GM12878 (cell line): ENCODE data around the gene GMDS. TPM values are rescaled to one million over a fixed set of nuclear protein-coding genes. Genes with fewer than 3 reads are reported as not detected.

Source experiments
- ATAC-seq: fragments of 200-7000 bp; cut with Tn5 transposase; 3 replicates; pipeline ENCODE4 v1.9.1; 2020; ENCODE audit warnings: mild to moderate bottlenecking, moderate library complexity
- BruUV-seq: library from RNA; stranded (reverse); fragments of 400-500 nt; replicated peaks from 2 replicates; lab custom pipeline; 2021; lab: Mats Ljungman, UMichigan
- CTCF ChIA-PET: fragments of 300-600 bp; sonication (Branson Sonifier 250); formaldehyde crosslinking; extraction: SDS; loops from one replicate; lab custom pipeline; 2021; ENCODE audit warnings: inconsistent platforms; lab: Yijun Ruan, JAX
- POLR2A ChIA-PET: fragments of 350-600 bp; formaldehyde crosslinking; extraction: SDS; loops from one replicate; lab custom pipeline; 2021; ENCODE audit warnings: inconsistent platforms; lab: Charles Lee
- RAD21 ChIA-PET: fragments of 300-600 bp; sonication (Branson Sonifier 250); formaldehyde crosslinking; loops from one replicate; lab custom pipeline; 2023; ENCODE audit warnings: antibody characterized with exemption; ENCODE audit not compliant: unreplicated experiment; lab: Charles Lee
- SMC1A ChIA-PET: fragments of 300-600 bp; sonication (Branson Sonifier 250); formaldehyde crosslinking; loops from one replicate; lab custom pipeline; 2023; ENCODE audit not compliant: unreplicated experiment, uncharacterized antibody; lab: Charles Lee
- DNase-seq: peaks from one replicate; pipeline ENCODE4 v3.0.0-alpha.2; 2011; ENCODE audit warnings: low read depth, low spot score
- FAIRE-seq: peaks from 3 replicates; lab custom pipeline; 2011; peaks lifted over from hg19 to GRCh38; lab: Jason Lieb, UNC
- H2AFZ ChIP-seq: 2 replicates; pipeline ENCODE4 v1.6.0; 2011; ENCODE audit warnings: low read depth, low read length, control low read depth; ENCODE audit not compliant: control insufficient read depth
- H3K27ac ChIP-seq: 2 replicates; pipeline ENCODE4 v1.5.1; 2011; ENCODE audit warnings: control low read depth; ENCODE audit not compliant: control insufficient read depth, insufficient read depth
- H3K27me3 ChIP-seq, 2 experiments: replicated peaks in 1 of 2; 2 replicates each; pipeline versions ENCODE4 v1.6.0 to v1.6.1; 2011; ENCODE audit warnings: low read length in 1 of 2; ENCODE audit not compliant: control insufficient read depth in 2 of 2, insufficient read depth in 2 of 2
- H3K36me3 ChIP-seq, 2 experiments: 2 replicates each; pipeline ENCODE4 v1.5.1; 2011; ENCODE audit warnings: low read length in 1 of 2; ENCODE audit not compliant: control insufficient read depth in 2 of 2, insufficient read depth in 2 of 2
- H3K4me1 ChIP-seq: 2 replicates; pipeline ENCODE4 v1.6.1; 2011; ENCODE audit warnings: mild to moderate bottlenecking, low read length, moderate library complexity, mixed read lengths; ENCODE audit not compliant: control insufficient read depth, insufficient read depth
- H3K4me2 ChIP-seq: 2 replicates; pipeline ENCODE4 v1.6.0; 2011; ENCODE audit warnings: control low read depth; ENCODE audit not compliant: control insufficient read depth, insufficient read depth
- H3K4me3 ChIP-seq: fragments of 200-600 bp; sonication (generic); 2 replicates; pipeline ENCODE4 v1.5.1; 2016
- H3K79me2 ChIP-seq: 2 replicates; pipeline ENCODE4 v1.6.0; 2011; ENCODE audit warnings: low read length; ENCODE audit not compliant: control insufficient read depth, insufficient read depth
- H3K9ac ChIP-seq: 2 replicates; pipeline ENCODE4 v1.8.0; 2011; ENCODE audit warnings: low read length, control low read depth, mixed read lengths; ENCODE audit not compliant: control insufficient read depth, insufficient read depth
- H3K9me3 ChIP-seq: replicated peaks from 3 replicates; pipeline ENCODE4 v1.5.1; 2011; ENCODE audit warnings: mild to moderate bottlenecking, low read length; ENCODE audit not compliant: control insufficient read depth, insufficient read depth
- H4K20me1 ChIP-seq: 2 replicates; pipeline ENCODE4 v1.6.0; 2011; ENCODE audit not compliant: control insufficient read depth, insufficient read depth
- E2F4 ChIP-seq: IDR thresholded peaks from 2 replicates; pipeline ENCODE4 v1.6.1; 2012; ENCODE audit warnings: low read depth, low read length, improper control_type of control experiment
- E4F1 ChIP-seq: fragments of 450-650 bp; IDR thresholded peaks from 2 replicates; pipeline ENCODE4 v1.6.1; 2018; ENCODE audit warnings: borderline replicate concordance, mild to moderate bottlenecking; ENCODE audit not compliant: partially characterized antibody
- WGBS: methylation state at CpG from one replicate; pipeline ENCODE4 v1.1.6; 2016; ENCODE audit warnings: low lambda C conversion rate; ENCODE audit not compliant: insufficient replicate concordance, insufficient coverage; ENCODE audit errors: missing lambda C conversion rate; 5-methylcytosine and 5-hydroxymethylcytosine counted together
- in situ Hi-C: fragments of 300-500 bp; cut with MboI; formaldehyde crosslinking; loops from 9 replicates; pipeline ENCODE4 v1.14.3; 2018; ENCODE audit warnings: mixed read lengths
- intact Hi-C: fragments of 100-400 bp; cut with micrococcal nuclease; formaldehyde crosslinking; loops from one replicate; pipeline ENCODE4 v1.14.2; 2022; ENCODE audit not compliant: unreplicated experiment
- polyA plus RNA-seq, 11 experiments: library from polyadenylated mRNA; depleted of rRNA in 4 of 11; unstranded in 6 of 11; stranded (reverse) in 5 of 11; fragments of >200 nt; fragmentation: Nextera tagmentation in 4 of 11; fragmentation: Illumina TruSeq in 1 of 11; extraction: Ambion mirVana in 4 of 11; extraction: Trizol in 1 of 11; gene quantifications; 1 replicate in 1 of 11; 2 replicates in 10 of 11; pipeline versions ENCODE4 v1.2.1 to v1.2.3, GENCODE V29; 2011 to 2016; ENCODE audit warnings: inconsistent platforms in 2 of 11, missing spikeins in 2 of 11, low read depth in 1 of 11
- total RNA-seq, 4 experiments: library from RNA; depleted of rRNA in 3 of 4; stranded (reverse); fragments of >200 nt in 3 of 4; fragmentation: Illumina TruSeq in 1 of 4; extraction: Trizol in 1 of 4; gene quantifications; 2 replicates each; pipeline versions ENCODE4 v1.2.1 to v1.2.3, GENCODE V29; 2013 to 2021

GMDS gene
- total and polyA plus RNA-seq, 10 of the 15 experiments (the other 5 are each of a cell fraction or from before 2014, with no cell fraction given) = 0.61 to 53.8 (median 29.3) TPM

GRCh38 chr6:1613688-1614447 is 631.5 kb downstream of the GMDS start:
- ATAC-seq = no peak
- POLR2A ChIA-PET = no interaction called here
- TF ChIP-seq E4F1 = no peak
- no peak for TF ChIP-seq E2F4
- FAIRE-seq = no peak
- Histone ChIP-seq H3K9me3 (no peaks in the 10 kb centered on the region; the same call in 2 of the 3 replicates), H3K9ac (no peak overlapping the region), H3K27me3 (peaks cover 2 to 4% of the 10 kb centered on the region in 2 experiments; a peak in 3 of 4 replicates), H3K4me3 (no peak overlapping the region), H3K27ac (no peak overlapping the region), H4K20me1 (0 out of 2 replicates have a peak, but pooled peaks cover 3% of the 10 kb centered on the region), H2AFZ (no peak overlapping the region), H3K4me2 (peak overlapping the region; percentile 5; the same call in 1 of the 2 replicates), H3K36me3 (no peaks in the 10 kb centered on the region), H3K4me1 (no peaks in the 10 kb centered on the region), H3K79me2 (no peaks in the 10 kb centered on the region)
- 56% methylated on average over 44 of the region's 60 CpGs for WGBS
- CTCF ChIA-PET = interaction anchor here (0.7 kb wide), 1 partner anchor 18 kb away, joined by 3 read pairs; no protein-coding TSS in a partner anchor
- BruUV-seq = no TSS peak
- RAD21 ChIA-PET = interaction anchor here (0.6 kb wide), 1 partner anchor 418 kb away, joined by 4 read pairs; no protein-coding TSS in a partner anchor
- no peak for DNase-seq
- SMC1A ChIA-PET = no interaction called here
- intact Hi-C loops (loop anchor here (5.0 kb wide), 1 partner anchor 183 kb away; no protein-coding TSS in a partner anchor), in situ Hi-C loops (no loop called here)
